ENCODE data around the gene APLF. TPM values are rescaled to one million over a fixed set of nuclear protein-coding genes. Genes with fewer than 3 reads are reported as not detected.

APLF gene, protein sequence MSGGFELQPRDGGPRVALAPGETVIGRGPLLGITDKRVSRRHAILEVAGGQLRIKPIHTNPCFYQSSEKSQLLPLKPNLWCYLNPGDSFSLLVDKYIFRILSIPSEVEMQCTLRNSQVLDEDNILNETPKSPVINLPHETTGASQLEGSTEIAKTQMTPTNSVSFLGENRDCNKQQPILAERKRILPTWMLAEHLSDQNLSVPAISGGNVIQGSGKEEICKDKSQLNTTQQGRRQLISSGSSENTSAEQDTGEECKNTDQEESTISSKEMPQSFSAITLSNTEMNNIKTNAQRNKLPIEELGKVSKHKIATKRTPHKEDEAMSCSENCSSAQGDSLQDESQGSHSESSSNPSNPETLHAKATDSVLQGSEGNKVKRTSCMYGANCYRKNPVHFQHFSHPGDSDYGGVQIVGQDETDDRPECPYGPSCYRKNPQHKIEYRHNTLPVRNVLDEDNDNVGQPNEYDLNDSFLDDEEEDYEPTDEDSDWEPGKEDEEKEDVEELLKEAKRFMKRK
- total RNA-seq (2014; rRNA removed; shearing (Covaris generic)), result 2.1 and 2.8 TPM in 2 replicates

DNA sequence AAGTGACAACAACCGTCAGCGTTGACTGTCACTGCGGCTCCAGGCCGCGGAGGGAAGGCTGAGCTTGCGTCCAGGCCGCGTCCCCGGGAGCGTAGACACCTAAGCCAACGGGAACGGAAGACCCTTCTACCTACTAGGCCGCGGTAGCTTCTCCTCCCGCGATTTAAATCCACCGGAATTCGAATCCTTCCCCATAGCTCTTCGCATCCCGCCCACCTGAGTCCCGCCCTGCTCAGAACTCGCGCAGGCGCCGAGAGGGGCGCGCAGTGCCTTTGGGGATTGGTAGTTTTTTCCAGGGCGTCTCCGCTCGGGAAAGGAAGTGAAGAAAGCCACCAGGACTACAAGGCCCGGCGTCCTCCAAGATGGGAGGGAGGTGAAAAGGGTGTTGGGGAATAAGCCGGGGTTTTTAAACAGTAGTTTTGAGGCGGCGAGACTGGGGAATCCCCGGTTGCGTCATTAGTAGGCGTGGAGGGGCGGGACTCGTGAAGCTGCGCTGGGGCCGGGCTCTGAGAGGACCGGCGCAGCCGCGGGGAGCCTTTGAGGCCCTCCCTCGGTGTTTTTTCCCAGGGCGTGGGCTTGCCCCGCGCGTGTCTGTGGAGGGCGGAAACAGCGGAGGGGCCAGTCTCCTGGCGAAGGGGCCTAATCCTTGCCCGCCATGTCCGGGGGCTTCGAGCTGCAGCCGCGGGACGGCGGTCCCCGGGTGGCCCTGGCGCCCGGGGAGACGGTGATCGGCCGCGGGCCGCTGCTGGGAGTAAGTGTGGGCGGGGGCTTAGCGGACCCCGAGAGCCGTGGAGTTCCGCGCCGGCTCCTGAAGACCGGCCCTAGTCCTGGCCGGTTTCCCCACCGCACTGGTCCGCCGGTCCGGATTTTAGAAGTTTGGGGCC, at the start of gene APLF, which contains the start of gene FBXO48:
Gene APLF, plus strand, starts transcription at position 509 of the 884 bp plus-strand sequence. Its CDS starts 147 bp downstream, at position 656.
Gene FBXO48, minus strand, starts transcription at position 218 of the 884 bp plus-strand sequence. CDS start 2,149 bp downstream, outside the sequence.
- peak; percentile 98 for DNase-seq (ENCODE audit: low spot score)

DNA sequence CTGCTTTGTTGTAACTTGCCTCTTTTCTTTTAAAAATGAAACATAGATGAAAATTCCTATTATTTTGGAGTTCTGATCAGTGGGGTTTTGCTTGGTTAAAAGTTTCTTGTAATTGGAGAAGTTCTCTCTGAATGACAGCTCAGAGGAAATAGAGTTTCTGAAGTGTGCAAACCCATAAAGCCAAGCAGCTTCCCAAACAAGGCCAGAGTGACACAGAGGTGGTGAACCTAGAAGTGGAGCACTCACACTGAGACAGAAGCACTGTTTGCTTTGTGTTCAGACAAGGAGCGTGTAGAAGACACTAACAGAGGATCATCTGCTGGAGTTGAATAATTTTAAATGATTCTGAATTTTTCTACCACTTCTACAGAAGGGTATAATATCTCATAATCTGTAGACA, 49.5 kb upstream of the APLF start:
- no peak for DNase-seq (ENCODE audit: low spot score)

DNA sequence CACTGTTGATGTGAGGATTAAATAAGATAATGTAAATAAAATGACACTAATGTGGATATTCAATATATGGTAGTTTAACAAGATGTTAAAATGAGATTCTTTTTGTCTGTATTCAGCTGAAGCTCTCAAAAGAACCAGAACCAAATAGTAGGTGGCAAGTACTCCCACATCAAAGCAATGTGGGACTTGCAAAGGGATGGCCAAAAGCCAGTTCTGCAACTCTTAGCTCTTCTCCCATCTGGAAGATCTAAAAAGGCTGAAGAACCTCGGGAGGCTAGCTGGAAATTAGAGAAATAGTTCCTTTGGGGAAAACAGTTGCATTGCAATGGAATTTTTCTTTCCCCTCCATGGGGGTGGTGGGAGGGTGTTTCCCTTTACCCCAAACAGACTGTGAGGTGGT, 49.0 kb upstream of the APLF start:
- no peak for DNase-seq (ENCODE audit: low spot score)

DNA sequence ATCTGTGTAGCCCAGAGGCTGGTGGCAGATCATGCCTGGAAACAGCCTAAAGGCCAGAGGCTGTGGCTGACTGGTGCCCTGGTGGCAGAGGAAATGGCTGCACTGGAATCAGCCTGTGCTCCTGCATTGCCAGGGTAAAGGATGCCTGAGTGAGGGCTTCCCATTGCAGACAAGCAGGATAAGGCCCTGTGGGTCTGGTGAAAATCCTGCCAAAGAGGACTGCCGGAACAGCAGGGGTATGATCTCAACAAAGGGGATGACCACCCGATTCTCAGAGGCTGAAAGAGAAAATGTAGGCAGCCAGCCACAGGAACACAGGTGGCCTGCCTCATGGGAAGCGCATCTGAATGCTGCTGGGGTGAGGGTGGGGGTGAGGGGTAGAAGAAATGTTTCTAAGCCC, 48.5 kb upstream of the APLF start:
- no peak for DNase-seq (ENCODE audit: low spot score)

DNA sequence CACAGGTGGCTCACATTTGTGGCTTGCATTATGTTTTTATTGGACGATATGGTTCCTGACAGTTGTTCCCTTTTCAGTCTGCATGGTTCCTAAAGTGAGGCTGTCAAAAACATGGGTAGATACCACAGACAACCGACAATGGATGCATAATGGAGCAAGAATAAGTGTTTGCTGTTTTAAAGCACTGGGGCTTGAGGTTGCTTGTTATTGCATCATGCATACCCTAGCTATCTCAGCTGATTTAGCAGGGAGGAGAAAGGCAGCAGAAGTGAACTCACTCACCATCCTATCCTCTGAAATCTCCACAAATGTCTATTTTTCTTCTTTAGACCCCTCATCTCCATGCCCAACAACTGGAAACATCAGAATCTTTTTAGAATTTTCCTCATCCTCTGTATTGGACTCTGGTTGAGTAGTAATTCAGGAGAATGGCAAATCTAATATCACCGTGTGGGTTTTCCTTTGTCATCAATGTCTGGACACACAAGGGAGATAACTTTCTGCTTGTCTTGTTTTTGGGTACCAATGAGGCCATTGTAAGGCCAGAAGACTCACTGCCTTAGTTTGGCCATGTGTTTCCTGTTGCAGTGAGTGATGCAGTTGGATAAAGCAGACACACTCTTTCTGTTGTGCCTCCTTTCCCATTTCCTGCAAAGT, 47.0 kb upstream of the APLF start:
- no peak for DNase-seq (ENCODE audit: low spot score)

DNA sequence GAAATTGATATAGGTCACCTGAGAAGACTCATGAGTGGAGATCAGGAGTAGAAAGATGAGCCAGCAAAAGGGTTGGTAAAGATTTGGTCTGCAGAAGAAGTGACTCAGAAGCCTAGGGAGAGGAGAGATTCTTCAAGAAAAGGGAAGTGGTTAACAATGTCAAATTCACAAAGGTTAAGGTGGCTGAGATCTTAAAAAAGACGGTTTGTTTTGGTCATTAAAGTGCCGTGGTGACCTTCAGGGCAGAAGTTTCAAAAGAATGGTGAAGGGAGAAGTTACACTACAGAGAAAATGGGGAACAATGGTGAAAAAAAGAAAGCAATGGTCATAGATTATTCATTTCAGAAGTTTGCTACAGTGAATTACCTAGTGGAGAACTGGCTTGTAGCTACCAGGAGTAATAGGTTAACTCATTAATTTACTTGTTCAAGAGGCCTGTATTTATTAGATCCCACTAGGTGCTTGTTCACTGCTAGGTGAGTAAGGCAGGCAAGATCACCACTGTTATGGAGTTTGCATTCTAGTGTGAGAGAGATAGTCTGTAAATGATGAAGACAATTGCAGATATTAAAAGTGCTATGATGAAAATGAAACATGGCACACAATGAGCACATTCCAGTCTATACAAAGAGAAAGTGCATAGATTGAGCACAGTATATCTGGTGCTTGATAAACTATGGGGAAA, 43.3 kb upstream of the APLF start:
- no peak for DNase-seq (ENCODE audit: low spot score)

DNA sequence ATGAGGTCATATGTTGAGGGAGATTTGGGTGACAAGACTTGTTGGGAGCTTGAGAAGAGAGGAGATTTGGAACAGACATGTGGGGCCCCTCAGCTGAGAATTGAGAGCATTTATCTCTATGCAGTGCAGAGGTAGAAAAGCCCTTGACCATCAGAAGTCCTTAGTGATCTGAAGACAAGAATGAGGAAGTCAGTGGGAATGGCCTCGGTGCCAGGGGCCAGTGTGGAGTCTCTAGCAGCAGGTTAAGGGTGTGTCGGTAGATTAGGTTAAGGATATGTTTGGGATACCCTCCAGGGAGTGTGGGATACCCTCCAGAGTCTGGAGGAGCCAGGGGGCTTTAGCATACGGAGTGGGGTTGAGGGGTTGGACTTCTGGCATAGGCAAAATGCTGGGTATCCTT, 41.9 kb upstream of the APLF start:
- DNase-seq (ENCODE audit: low spot score), result no peak

DNA sequence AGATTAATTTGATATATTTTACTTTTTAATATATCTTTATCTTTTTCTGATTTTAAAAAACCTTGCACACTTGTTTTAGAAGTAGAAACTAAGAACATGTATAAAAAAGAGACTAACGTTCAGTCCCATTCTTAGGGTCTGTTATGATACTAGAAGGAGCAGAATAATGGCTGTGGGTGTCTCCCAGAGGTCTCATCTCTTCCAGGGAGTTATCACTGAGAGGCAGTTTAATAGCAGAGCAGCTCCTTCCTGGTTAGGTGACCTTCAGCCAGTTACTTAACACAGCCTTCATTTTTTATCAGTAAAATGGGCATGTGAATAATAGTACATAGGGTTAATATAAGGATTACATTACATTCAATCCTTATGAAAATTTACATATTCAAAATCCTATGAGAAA, 40.9 kb upstream of the APLF start:
- no peak for DNase-seq (ENCODE audit: low spot score)

DNA sequence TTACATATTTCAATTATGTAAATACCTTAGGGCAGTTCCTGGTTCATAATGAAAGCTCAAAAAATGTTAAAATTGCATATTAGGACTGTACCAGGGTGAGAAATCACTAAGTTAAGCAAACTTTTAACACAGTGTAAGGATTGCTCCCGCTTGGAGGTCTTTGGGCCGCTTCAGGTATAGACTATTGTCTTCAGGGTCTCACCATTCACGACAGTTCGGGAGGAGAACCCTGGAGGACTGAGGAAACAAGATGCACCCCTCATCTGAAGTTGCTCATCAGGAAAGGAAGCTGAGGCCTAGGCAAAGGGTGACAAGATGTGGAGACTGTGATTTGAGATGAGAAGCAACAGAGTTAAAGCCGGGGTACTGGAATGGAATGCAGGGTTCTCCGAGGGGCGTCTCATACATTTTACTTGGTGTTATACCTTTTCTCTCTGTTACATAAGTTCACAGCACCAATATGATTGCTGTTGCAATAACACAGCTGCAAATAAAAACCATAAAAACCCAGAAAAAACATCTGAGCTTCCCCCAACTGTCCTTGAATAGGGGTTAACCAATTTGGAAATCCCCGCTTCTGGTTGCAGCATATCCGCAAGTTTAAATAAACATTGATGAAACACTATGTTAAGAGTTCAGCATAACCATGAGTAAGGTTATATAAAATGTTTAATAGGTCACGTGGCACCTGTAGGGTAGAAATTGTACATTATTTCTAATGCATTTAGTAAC, 40.4 kb upstream of the APLF start:
- peak; percentile 19 for DNase-seq (ENCODE audit: low spot score)

DNA sequence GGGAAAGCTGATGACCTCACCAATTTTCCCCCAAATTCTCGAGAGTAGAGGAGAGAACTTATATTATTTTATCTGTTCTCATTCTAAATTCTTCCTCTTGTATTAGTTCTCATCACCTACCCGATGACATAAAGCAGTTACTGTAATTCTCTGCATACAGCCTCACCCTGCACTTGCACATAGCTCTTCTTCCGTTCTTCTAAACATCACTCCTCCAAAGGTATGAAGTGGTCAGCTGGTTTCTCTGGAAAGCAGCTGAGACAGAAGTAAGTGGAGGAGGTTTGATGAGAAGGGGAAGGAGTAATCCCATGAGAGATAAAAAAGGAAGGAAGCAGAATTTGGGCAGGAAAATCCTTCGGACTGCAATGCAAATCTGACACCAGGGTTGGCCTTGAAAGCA, 39.3 kb upstream of the APLF start:
- DNase-seq (ENCODE audit: low spot score), result no peak

DNA sequence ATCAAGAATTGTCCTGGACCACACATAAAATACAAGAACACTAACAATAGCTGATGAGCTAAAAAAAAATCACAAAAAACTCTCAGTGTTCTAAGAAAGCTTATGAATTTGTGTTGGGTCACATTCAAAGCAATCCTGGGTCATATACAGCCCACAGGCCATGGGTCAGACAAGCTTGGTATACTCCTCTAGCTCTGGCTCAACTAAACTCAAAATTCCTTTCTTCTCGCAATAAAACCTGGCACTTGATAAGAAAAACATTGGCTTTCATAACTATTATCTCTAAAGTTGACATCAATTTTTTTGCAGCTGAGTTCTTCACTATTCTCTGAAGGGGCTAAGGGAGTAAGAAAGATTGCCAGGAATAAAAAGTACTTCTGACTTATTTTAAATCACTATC, 38.6 kb upstream of the APLF start:
- DNase-seq (ENCODE audit: low spot score), result no peak

DNA sequence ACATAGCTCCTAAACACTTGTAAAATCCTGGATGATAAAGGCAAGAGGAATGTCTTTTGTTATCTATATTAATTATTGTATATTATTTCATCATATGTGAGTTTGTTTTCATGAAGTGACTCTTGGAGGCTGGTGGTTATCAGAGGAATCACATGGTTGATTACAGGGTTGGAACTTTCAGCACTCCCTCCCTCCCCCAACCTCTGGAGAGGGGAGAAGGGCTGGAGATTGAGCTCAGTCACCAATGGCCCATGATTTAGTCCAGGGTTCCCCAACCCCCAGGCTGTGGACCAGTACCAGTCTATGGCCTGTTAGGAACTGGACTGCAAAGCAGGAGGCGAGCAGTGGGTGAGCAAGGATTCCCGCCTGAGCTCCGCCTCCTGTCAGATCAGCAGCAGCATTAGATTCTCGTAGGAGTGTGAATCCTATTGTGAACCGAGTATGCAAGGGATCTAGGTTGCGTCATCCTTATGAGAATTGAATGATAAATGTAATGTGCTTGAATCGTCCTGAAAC, 38.0 kb upstream of the APLF start:
- no peak for DNase-seq (ENCODE audit: low spot score)

DNA sequence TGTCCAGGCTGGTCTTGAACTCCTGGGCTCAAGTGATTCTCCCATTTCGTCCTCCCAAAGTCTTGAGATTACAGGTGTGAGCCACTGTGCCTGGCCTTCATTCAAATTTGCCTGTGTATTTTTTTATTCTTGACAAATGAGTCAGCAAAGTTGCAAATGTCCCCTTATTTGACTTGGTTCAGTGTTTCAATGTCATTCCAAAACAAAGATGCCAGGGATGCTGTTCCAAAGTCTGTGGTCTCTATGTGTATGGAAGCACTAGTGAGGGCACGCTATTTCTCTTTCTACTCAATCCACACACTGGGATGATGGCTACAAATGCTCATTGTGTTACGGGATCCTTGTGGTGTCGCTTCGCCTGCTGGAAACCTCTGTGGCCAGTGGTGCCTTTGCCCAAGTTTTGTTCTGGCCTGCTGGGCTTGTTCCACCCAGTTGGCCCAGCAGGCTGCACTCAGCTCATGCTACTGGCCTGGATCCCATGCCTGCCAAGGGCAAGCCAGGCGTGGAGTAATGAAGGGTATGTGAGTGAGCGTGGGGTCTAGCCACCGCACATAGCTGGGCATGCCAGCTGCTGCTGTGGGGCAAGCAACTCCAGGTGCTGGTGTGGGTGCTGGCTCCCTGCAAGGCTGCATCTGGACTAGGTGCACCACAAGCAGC, 35.9 kb upstream of the APLF start:
- DNase-seq (ENCODE audit: low spot score), result no peak

DNA sequence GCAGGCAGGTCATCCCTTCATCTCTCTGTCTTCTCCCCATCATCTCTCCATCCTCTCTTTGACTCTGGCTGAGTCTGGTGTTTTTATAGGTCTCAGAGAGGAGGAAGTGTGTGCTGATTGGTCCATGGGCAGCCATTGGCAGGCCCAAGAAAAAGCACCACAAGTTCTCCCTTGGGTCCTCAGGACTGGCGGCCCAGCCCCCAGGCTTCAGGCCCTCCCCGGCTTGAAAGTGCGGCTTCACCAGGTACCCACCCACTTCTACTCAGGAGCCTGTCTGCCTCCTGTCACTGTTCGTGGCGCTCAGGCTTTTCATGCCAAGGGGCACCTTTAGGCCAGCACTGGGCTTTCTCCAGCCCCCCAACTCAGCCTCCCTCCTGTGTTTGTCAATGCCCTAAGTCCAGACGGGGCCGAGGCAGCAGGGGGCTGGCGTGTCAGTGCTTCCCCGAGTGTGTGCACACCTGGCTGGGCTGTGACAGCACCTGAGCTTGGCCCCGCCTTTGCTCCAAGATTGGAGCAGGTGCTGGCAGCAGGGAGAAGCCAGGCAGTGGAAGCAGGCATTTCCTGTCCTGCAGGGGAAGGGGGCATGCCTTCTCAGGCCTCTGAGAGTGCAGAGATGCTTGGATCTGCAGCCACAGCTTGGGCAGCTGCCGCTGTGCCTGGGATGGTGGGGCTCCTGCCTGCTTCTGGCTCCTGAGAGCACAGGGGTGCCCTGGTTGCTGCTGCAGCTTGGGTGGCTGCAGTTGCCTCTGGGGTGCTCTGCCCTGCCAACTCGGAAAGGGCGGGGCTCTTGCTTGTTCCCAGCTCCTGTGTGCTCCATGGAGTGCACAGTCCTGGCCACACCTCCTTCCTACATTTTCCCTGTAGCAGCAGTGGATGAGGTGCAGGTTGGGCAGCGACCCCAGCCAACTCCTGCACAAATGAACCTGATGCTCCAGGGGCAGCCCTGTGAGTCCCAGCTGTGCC, 34.4 kb upstream of the APLF start:
- DNase-seq (ENCODE audit: low spot score), result no peak

DNA sequence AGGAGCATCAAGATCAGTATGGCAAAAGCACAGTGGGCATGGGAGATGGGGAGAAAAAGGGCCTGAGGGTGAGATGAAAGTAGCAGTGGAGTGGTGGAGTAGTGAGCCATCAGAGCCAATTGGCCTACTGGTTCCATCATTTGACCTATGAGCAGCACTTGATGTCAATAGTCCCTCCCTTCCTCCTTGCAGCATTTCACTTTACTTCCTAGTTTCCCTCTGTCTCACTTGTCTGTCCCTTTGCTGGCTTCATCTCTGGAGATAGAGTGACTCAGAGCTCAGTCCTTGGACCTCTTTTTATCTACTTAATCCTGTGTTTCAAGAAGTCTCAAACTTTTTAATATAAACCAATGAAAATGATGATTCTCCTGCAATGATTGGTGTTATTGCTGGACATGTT, 32.4 kb upstream of the APLF start:
- DNase-seq (ENCODE audit: low spot score), result no peak

DNA sequence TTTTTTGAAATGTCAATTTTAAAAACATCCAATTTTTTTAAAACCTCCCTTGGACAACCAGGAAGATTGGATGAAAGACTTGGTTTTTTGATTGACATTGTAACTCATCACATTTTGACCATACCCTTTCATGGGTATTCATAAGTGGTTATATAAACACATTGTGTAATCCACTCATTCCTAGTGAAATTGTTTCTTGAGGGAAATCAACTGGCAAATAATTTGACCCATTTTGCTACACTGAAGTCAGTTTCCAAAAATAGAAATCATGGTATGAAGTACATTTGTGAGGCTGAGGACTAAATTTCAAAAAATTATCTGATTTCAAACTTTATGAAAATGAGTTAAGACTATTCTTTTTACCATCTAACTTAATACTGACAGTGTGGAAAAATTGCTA, 31.8 kb upstream of the APLF start:
- DNase-seq (ENCODE audit: low spot score), result no peak

DNA sequence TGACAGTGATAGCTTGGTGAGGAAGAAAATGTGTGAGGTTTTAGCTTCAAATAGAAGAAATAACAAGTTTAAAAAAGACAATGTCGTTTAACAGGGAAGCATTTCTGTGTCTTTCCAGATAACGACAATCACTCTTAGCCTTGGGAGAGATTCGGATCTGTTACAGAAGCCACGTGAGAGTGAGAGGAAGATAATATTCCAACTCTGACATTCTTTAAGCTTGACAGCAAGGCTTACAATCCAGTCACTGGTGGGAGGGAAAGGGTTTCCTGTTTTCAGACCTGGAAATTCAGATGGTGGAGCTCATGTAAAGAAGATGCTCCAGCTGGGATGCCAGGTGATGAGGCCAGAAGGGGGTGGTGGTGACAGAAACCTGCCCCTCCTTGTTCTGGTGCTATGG, 31.1 kb upstream of the APLF start:
- no peak for DNase-seq (ENCODE audit: low spot score)

DNA sequence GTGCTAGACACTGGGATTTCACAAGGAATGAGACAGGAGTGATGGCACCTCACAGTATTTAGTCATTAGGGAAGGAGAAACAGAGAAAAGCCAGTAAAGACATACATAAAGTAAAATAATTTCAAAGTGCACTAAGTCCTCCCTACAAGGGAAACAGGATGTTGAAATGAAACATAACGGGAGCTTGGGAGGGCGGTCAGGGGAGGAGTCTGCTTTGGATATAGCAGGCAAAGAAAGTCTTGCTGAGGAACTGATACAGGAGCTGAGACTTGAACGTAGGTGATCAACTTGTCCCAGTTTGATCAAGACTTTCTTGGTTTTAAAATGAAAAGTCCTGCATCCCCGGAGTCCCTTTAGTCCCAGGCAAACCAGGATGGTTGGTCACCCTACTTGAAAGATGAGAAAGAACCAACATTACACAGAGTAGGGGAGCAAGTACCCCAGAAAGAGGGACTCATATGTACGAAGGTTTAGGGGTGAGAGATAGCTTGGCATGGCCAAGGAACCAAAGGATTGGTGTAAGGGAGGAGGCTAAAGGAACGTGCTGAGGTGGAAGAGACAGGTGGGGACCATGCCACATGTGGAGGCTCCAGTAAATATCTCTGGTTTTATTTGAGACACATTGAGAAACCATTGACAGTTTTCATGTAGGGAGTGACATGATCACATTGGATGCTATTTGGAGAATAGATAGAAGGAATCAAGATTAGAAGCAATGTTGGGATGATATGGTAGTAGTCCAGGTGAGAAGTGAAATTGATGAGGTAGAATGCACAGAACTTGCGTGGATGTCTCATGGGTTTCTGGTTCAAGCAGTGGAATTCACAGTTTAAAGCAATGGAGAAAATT, 28.7 kb upstream of the APLF start:
- DNase-seq (ENCODE audit: low spot score), result no peak
